NCI-H2196 treated with DMSO at 0.1 percent for 48 hours (cell line): ENCODE measurements around the gene APP.

Experiments used
- DNase-seq: peaks from one replicate; lab custom pipeline; 2025; ENCODE audit not compliant: unreplicated experiment; lab: John Stamatoyannopoulos, UW

The APP gene

GRCh38 chr21:26130249-26130881 is 40.2 kb downstream of the APP start:
- no peak for DNase-seq

GRCh38 chr21:26127918-26128317 is 42.7 kb downstream of the APP start:
- no peak for DNase-seq

- DNase-seq: no peak
Measured at GRCh38 chr21:26127073-26127814, 43.3 kb downstream of the APP start.

- no peak for DNase-seq
Measured at GRCh38 chr21:26126168-26126553, 44.4 kb downstream of the APP start.

GRCh38 chr21:26125433-26126167 is 45.0 kb downstream of the APP start:
- DNase-seq: no peak

GRCh38 chr21:26124896-26125295 is 45.7 kb downstream of the APP start:
- DNase-seq: no peak

- no peak for DNase-seq
Measured at GRCh38 chr21:26124421-26124833, 46.1 kb downstream of the APP start.

- no peak for DNase-seq
Measured at GRCh38 chr21:26123012-26123411, 47.6 kb downstream of the APP start.

- DNase-seq: no peak
Measured at GRCh38 chr21:26120828-26121227, 49.7 kb downstream of the APP start.

- DNase-seq: no peak
Measured at GRCh38 chr21:26119906-26120305, 50.7 kb downstream of the APP start.

- DNase-seq: no peak
Measured at GRCh38 chr21:26118938-26119540, 51.5 kb downstream of the APP start.

GRCh38 chr21:26117972-26118367 is 52.6 kb downstream of the APP start:
- no peak for DNase-seq

- peak; percentile 46 for DNase-seq
Measured at GRCh38 chr21:26117324-26117971, 53.1 kb downstream of the APP start.

GRCh38 chr21:26116456-26117011 is 54.0 kb downstream of the APP start:
- no peak for DNase-seq

GRCh38 chr21:26115899-26116298 is 54.7 kb downstream of the APP start:
- DNase-seq: no peak

- peak; percentile 67 for DNase-seq
Measured at GRCh38 chr21:26115305-26115704, 55.3 kb downstream of the APP start.

- DNase-seq: no peak
Measured at GRCh38 chr21:26112975-26113374, 57.6 kb downstream of the APP start.

- DNase-seq: no peak
Measured at GRCh38 chr21:26112127-26112742, 58.3 kb downstream of the APP start.

- DNase-seq: no peak
Measured at GRCh38 chr21:26110715-26111114, 59.9 kb downstream of the APP start.

- DNase-seq: no peak
Measured at GRCh38 chr21:26107429-26107828, 63.1 kb downstream of the APP start.
